GM12865 (cell line): ENCODE data around the gene PKP2.

Source experiments
- DNase-seq: peaks from one replicate; pipeline ENCODE4 v3.0.0; 2010; ENCODE audit warnings: low read depth
- H3K4me3 ChIP-seq: 2 replicates; pipeline ENCODE4 v1.5.1; 2011; ENCODE audit warnings: mild to moderate bottlenecking, low read depth, low read length, control low read depth
- CTCF ChIP-seq: IDR thresholded peaks from 2 replicates; pipeline ENCODE4 v1.5.1; 2011; ENCODE audit warnings: low read length, control low read depth, low read depth, inconsistent platforms; ENCODE audit not compliant: insufficient read depth; ENCODE audit errors: missing control alignments

The PKP2 gene

GRCh38 chr12:32921397-32921796 lies 24.8 kb upstream of the PKP2 start:
- H3K4me3 ChIP-seq, result no peak overlapping the region
- no peak for DNase-seq
- TF ChIP-seq CTCF, result no peak

DNA sequence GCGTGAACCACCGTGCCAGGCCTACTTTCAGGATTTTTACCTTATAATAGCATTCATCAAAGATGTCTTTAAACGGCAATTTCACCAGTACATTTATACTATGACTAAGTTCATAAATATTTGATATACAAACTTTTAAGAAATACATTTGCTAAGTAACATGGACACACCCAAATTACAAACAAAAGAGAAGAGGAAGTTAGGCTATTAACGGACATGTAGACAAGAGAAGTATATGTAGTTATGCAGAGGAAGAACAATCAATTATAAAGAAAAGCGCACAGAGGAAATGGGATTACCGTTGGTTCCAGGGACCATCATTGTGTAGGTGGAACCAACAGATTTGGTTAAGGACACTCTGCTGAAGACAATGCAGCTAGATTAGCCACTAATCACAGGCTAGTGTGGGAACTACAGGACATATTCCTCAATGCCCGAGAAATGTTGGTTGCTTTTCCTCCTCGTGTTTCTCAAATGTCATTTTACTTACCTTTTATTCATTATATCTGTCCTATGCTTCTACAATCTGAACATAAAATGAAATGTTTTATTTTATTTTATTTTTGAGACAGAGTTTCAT lies 24.0 kb upstream of the PKP2 start:
- TF ChIP-seq CTCF, result no peak
- no peak for DNase-seq
- H3K4me3 ChIP-seq, result no peak overlapping the region

DNA sequence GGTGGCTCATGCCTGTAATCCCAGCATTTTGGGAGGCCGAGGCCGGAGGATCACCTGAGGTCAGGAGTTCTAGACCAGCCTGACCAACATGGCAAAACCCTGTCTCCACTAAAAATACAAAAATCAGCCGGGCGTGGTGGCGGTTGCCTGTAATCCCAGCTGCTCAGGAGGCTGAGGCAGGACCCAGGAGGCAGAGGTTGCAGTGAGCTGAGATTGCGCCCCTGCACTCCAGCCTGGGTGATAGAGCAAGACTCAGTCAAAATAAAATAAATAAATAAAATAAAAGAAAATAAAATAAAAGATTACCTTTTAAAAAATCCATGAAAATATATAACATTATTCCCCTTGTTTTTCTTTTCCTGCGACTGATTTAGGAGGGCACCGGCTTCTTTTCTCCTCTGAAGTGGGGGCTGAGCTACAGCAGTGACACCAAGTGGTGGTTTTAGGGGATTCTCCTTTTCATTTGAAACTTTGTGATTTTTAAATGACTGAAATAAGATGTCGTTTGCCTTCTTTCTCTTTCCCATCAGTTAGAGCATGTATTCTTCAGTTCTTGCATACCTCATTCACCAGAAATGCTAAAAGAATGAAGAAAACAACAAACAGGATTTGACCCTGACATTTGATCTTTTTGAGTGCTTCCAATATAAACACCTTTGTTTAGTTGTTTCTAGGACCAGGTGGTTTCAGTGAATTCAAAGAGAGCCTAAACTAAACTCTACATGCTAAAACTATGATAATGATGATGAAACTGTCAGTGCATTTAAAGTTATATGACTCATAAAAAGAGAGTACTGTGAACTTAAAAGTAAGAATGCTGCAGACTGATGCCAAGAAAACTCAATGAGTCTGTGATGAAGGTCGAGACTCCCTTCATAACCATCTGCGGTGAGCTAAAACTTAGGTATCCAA lies 22.6 kb upstream of the PKP2 start:
- H3K4me3 ChIP-seq, result no peak overlapping the region
- peak; percentile 21 for DNase-seq
- TF ChIP-seq CTCF, result peak; percentile 35

GRCh38 chr12:32917094-32917611 lies 20.6 kb upstream of the PKP2 start:
- DNase-seq, result no peak
- no peak overlapping the region for H3K4me3 ChIP-seq
- no peak for TF ChIP-seq CTCF

DNA sequence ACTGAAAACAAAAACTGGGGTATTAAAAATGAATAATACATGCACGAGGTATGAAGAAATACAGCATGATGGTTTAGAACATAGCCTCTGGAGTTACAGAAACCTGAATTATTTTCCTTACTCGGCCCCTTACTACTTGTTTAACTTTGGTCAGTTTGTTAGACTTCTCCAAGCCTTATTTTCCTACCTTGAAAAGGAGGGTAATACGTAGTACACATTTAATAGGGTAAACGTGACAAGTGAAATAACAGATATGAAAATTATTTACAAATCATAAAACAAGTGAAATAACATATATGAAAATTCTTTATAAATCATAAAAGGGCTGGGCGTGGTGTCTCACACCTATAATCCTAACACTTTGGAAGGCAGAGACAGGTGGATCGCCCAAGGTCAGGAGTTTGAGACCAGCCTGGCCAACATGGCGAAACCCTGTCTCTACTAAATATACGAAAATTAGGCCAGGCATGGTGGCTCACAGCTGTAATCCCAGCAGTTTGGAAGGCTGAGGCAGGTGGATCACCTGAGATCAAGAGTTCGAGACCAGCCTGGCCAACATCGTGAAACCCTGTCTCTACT lies 11.4 kb upstream of the PKP2 start:
- H3K4me3 ChIP-seq, result no peak overlapping the region
- no peak for TF ChIP-seq CTCF
- DNase-seq, result no peak

DNA sequence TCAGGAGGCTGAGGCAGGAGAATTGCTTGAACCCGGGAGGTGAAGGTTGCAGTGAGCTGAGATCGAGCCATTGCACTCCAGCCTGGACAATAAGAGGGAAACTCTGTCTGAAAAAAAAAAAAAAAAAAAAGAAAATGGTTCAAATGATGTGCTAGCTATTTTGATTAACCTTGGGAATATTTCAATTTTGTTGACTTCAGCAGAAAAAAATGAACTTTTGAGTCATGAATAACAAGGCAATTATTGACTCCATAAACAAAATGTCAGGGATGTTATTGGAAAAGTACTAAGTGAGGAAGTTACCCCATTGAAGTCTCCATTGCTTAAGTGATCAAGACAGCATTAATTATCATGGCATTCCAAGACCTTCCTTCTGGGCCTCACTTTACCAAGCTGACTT lies 10.6 kb upstream of the PKP2 start:
- H3K4me3 ChIP-seq, result no peak overlapping the region
- DNase-seq, result no peak
- TF ChIP-seq CTCF, result no peak
